NCI-H2196 treated with DMSO at 0.1 percent for 48 hours (cell line): ENCODE measurements around the gene RAB27B.

Source experiments
- DNase-seq: peaks from one replicate; lab custom pipeline; 2025; ENCODE audit not compliant: unreplicated experiment; lab: John Stamatoyannopoulos, UW

The RAB27B gene

DNA sequence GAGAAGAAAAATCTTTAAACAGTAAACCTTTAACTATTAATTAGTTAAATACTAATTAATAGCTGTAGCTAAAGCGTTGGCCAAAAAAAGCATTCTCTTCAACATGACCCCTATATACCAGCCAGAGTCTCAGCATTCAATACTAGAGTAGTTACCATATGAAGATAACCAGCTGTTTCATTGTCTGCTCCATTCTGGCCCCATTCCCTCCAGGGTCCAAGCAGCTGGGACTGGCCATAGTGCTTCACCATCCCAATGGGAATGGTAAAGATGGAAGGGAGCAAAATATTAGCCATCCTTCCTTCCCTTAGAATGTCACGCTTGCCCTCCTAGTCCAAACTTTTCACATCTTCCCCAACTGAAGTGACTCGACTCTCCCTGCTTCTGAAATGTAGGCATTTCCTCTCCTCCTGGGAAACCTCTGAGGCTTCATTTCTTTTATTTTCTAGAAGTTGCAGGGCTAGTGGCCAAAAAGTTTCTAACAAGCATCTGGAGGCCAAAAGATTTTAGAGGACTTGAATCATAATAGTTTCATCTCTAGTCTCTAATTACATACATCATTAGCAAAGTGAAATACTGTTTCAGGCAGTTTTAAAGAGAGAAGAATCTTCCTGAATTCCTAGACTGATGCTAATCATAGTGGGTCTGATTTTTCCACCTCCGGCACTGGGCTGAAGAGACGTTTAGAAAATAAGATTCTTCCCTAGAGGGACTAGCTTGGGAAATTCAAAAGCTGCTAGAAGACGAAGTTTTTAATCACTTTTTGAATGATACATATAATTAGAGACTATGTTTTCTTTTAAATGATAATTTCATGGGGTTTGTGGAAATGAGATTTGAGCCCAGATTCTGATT lies 78.3 kb downstream of the RAB27B start:
- no peak for DNase-seq

DNA sequence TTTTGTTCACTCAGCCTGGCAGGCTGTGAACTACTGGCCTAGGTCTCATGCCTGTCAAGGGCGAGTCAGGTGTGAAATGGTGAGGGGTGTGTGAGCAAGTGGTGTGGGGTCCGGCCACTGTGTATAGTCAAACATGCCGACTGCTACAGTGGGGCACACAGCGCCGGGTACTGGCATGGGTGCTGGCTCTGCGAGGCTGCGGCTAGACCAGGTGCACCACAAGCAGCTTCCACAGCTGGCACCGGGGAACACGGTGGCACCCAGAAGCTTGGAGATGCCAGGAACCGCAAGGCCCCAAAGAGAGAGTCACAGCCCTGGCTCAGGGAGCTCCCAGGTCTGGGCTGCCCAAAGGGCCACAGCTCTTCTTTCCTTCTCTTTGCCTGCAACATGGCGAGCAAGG lies 81.3 kb downstream of the RAB27B start:
- no peak for DNase-seq

DNA sequence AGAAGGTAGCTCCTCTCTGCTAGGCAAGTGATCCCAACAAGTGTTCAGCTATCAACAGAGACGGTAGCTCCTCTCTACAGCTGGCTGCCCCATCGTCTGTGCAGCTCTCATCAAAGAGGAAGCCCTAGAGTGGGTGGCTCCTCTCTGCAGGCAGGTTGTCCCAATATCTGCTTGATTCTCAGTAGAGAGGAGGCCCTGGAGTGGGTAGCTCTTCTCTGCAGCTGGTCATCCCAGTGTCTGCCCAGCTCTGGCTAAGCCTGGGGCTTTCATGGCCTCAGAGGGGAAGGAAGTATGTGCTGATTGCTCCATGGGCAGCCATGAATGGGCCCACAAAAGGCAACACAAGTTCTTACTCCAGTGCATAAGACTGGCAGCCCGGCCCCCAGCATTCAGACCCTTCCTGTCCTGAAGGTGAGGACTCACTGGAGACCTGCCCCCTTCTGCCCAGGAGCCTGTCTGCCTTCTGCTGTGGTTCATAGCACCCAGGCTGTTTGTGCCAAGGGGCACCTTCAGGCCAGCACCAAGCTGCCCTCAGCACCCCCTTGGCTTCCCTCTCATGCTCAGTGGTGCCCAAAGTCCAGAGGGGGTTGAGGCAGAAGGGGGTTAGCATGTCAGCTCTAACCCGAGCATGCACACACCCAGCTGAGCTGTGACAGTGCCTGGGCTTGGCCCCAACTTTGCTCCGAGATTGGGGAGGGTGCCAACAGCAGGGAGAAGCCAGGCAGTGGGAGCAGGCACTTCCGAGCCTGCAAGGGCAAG lies 82.1 kb downstream of the RAB27B start:
- no peak for DNase-seq

DNA sequence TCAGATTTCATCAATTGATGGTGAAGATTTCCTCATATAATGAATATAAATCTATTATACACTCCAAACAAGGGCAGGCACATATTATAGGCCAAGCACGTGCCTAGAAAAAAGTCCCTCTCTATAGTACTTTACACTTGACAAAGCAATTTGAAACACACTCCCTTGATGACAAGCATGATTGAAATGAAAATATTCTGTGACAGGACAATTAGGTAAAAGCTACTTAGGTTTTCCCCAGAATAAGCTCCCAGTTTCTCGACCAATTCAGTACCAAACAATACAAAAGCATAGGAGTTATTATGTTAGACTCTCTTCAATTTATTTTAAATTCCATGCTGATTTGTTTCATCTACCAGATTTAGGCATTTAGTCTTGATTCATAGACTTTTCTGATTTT lies 83.3 kb downstream of the RAB27B start:
- DNase-seq: no peak

DNA sequence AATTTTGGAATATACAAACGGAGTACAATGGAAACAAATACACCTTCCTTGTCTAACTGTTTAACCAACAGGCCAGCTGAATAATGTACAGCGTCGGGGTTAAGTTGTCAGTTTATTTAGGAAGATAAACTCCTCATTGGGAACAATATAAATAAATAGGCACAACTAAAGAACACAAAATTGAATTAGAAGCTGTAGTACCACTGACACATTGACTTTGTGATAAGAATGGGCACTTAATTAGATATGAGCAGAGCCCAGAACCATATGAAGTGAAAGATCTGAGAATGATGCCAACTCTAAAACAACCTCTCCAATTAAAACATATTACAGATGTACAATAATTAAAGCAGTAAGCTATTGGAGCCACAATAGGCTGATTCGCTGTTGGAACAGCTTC lies 86.5 kb downstream of the RAB27B start:
- DNase-seq: no peak

DNA sequence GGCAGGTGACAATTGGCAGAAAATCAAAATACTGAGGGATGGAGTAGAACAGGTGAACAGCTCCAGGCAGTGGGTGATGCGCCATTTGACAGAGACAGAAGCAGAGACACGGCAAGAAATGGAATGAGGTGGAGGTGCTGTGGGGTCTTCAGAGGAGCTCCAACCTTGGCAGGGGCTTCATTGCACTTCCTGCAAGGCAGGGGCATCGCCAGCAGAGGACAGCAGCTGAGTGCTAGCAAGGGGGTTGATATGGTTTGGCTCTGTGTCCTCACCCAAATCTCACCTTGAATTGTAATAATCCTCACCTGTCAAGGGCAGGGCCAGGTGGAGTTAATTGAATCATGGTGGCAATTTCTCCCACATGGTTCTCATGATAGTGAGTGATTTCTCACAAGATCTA lies 88.2 kb downstream of the RAB27B start:
- no peak for DNase-seq

DNA sequence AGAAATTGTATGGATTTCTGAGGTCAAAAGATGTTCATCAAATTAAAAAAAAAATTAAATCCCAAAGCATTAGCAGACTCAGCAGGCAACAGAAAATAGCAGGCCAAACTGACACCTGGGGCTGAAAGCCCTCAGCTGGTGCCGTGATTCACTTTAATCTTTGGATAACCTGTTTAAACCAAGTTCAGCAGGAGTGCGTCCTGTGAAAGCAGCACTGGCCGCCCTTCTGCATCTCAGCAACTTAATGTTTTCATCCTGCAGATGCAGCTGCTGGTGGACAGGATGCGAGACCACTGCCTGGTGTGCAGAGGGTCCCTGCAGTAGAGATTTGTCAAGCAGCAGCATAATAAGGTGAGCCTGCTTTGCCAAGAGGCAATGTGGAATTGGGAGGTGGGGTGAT lies 89.8 kb downstream of the RAB27B start:
- DNase-seq: no peak

DNA sequence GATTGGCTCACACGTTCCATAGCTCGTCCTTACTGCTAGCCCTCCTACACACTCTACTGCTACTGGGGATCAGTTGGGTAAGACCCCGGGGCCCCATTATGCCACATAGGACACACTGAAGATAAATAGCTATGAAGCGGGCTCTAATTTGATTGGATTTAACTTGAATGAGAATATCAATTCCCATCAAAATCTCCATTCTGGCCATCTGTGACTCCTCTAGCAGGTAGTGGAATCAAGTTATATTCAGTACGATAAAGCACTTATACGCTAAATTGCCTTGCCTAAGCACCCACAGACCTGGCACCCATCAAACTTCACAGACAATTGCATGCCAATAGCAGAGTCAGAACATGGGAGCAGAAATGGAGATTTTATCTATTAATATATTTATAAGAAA lies 91.1 kb downstream of the RAB27B start:
- no peak for DNase-seq

DNA sequence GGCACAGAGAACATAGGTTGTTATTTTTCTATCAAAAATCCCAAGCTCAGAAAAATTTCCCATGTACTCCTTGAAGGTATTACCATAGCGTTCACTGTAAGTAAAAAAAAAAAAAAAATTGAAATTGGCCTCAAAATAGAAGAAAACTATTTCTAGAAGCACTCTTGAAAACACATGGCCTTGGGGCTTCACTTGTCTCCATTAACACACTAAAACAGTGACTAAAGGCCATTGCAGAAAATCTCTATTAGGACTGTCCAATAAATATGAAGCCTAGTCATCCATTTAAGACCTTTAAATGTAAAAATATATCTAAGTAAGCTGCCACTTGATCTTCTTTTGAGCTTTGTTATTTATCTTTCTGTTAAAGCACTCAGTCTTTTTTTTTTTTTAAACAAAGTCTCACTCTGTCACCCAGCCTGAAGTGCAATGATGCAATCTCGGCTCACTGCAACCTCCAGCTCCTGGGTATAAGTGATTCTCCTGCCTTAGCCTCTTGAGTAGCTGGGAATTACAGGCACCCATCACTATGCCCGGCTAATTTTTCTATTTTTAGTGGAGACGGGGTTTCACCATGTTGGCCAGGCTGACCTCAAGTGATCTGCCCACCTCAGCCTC lies 95.2 kb downstream of the RAB27B start:
- no peak for DNase-seq

DNA sequence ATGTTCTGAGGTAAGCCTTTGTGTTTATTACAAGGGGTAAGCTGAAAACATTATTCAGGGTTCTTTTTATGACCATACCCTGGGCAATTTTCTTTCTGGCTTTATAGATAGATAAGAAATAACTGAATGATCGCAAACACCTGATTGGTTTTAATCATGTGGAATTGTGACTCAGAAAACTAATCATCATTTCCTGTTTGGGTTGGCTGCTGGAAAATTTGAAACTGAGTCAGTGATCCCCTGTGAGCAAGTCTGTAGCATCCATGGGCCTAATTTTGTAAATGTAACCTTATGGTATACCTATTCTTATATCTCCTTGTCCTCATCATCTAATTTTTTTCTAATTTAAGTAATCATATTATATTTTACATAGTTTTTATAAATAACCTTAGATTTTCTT lies 96.7 kb downstream of the RAB27B start:
- no peak for DNase-seq

DNA sequence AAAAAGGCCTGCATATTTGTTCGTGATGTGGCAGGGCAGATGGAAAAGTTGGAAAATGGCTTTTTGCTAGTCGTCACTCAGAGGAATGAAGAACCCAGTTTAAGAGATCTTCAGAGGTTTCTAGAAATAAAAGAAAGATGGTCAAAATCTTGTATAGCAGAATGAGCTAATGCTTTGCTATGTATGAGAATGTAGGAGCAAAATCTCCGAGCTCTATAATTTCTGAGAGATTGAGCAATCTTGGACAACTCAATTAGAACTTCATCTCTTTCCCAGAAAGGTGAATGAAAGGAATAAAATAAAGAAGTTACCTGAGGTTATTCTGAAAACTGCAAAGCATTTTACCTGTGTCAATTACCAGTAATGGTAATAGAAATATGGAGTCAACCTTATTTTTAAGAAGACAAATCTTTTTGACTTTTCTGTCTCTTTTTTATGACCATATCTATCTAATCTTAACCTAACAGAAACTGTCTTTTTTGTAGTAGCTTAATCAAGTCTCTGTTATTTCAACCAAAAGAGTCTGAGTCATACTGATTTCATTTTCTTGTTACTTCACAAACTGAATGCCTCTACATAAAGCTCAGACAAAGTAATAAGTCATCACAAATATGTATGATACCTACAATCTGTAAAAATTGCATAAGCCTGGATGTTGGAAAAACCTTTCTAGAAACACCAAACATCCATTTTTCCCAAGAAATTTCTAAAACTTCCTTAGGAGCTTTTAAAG lies 98.5 kb downstream of the RAB27B start:
- DNase-seq: no peak

DNA sequence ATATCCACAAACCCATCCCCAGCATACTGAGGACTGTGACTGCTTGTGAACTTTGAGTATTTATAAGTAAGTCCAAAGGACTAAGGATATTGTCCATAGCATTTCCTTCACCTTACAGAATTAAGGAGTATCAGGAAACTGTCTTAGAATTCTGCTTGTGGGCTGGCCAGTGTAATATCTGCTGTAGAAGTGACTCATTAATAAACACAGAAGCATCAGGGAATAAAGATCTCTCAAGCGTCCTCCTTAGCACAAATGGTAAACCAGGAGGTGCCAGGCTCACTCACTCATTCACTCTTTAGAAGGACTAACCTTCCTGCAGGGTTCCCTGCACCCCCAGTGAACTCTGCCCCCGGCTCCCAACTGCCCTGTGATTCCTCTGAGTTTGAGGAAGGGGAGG lies 100.0 kb downstream of the RAB27B start:
- DNase-seq: no peak

DNA sequence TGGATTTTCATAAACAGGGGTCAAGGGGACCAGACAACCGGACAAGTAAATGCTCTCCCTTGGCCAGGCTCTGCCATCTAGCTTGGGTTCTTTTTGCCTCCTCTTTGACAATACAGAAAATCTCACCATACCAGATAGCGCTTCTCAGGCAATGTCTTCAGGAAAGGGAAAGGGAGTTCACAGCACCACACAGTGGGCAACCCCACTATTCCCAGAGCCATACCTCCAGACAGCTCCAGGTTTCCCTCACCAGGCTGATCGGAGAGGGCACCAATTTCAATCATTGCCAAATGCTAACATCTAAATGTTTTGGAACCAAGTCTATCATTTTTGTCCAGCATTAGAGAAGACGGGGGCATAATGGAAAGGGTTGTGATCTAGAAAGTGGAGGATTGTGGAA lies 102.9 kb downstream of the RAB27B start:
- no peak for DNase-seq

DNA sequence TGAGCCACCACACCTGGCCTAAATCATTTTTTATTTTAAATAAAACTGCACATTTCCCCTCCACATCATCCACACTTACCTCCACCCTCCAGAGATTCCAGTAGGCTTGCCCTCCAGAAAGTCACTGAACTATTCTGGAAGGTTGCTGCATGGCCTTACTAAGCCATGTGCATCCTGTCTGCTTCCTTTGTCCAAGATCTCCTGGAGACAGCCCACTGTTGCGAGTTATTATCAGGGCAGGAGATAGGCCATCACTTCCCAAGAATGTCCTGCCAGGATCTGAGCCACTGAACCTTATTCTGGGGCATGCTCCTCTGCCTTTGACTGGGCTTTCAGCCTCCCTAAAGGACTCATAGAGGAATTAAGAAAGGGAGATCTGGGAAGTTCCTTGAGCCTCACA lies 104.2 kb downstream of the RAB27B start:
- no peak for DNase-seq

DNA sequence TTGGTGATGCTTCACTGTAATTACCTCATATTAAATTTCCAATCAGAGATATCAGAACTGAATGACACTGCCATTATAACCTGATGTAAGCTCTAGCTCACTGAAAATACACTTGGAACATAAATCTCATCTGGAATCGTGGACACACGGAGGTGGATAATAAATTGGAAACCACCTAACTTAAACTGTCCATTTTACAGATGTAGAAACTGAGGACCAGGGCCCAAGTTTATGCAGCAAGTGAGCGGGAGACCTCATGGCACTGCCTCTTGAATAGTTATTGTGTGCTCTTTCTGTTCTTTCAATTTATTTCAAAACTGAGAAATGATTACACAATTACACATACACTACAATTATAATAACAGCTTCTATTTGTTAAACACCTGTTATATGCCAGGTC lies 110.2 kb downstream of the RAB27B start:
- DNase-seq: no peak

DNA sequence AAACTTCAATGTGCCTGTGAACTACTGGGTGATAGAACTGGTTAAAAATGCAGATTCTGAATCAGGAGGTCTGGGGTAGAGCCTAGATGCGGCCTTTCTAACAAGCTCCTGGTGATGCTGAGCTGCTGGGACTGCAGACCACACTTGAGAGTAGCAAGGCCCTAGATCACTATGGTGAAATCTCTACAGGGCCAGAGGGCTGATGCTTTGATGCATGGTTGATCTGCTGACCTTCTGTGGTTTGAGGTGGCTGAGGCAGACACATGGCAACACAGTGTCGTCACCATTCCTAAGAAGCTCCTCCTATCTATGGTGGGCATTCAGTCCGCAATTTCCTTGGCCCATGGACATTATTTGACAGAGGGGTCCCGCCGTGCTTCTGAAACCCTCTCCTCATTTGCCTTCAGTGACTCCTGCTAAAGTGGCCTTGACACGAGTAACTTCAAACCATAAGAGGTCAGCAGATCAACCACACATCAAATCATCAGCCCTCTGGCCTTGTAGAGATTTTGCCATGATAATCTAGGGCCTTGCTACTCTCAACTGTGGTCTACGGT lies 111.2 kb downstream of the RAB27B start:
- DNase-seq: no peak

DNA sequence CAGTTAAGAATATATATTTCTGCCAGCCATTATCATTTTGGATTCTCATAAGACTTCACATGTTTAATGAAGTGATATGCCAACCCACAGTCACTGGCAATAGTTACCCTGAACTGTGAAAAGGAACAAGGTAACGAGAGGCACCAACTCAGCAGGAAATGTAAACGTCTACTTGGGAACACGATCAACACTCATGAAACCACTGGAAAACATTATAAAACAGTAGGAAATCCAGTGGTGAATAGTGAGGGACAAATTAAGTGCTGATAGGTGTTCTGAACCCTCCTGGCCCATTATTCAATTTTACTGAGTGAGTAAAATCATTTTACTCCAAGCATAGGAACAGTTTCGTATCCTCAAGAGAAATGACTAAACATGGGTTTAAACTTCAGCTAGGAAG lies 113.9 kb downstream of the RAB27B start:
- DNase-seq: no peak

DNA sequence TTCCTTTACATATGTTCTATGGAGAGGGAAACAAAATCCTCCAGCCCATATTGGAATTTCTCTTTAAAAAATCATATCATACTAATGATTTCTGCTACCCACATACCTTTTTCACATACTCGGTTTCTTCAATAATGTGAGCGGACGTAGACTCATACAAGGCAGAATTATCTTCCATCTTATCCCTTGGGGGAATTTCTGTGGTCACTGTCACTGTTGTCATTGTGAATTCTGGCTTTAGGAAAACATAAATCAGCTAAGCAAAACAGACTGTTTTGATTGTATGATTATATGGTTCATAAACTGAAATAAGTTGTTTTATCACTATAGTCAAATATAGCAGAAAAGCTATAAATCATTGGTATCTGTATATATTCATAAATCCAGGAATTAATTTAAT lies 114.3 kb downstream of the RAB27B start:
- DNase-seq: no peak
